ENCODE data around the gene NDST1. TPM values are rescaled to one million over a fixed set of nuclear protein-coding genes. Genes with fewer than 3 reads are reported as not detected.
A peak's percentile ranks its signal among the peaks of the same experiment; 100 is the strongest.

NDST1 gene
- total and polyA plus RNA-seq, 8 donors, result 52.2 to 100 (median 71.3) TPM

- no peak for DNase-seq
- no peak for TF ChIP-seq CTCF (IDR thresholded peaks at IDR 0.05)
- H3K4me1 ChIP-seq, result peaks cover 13 to 21% of the 10 kb centered on the region in 2 donors
- H3K4me3 ChIP-seq, result no peak overlapping the region
- H3K36me3 ChIP-seq, result no peaks in the 10 kb centered on the region
- no peak overlapping the region for H3K27ac ChIP-seq
- H3K9me3 ChIP-seq, result no peaks in the 10 kb centered on the region
- no peak for ATAC-seq
- peaks cover 0 to 5% of the 10 kb centered on the region in 2 donors for H3K27me3 ChIP-seq
- intact Hi-C loops (cut with DNase I), result no loop called here
Measured at GRCh38 chr5:150587016-150587415, 79.1 kb downstream of the NDST1 start.

- intact Hi-C loops (cut with DNase I), result no loop called here
- ATAC-seq (no peak), DNase-seq (peak in 1 of 4 donors; percentile 28)
- H3K27me3 ChIP-seq, result no peaks in the 10 kb centered on the region
- H3K36me3 ChIP-seq, result no peaks in the 10 kb centered on the region
- peaks cover 14 to 16% of the 10 kb centered on the region in 2 donors for H3K4me1 ChIP-seq
- no peak overlapping the region for H3K27ac ChIP-seq
- no peaks in the 10 kb centered on the region for H3K9me3 ChIP-seq
- no peak overlapping the region for H3K4me3 ChIP-seq
- no peak for TF ChIP-seq CTCF (IDR thresholded peaks at IDR 0.05)
Measured at GRCh38 chr5:150587856-150588595, 80.1 kb downstream of the NDST1 start.

- Histone ChIP-seq H3K4me3 (no peak overlapping the region), H3K36me3 (no peaks in the 10 kb centered on the region), H3K27ac (no peak overlapping the region), H3K9me3 (no peaks in the 10 kb centered on the region), H3K27me3 (no peaks in the 10 kb centered on the region), H3K4me1 (peaks cover 16 to 19% of the 10 kb centered on the region in 2 donors)
- DNase-seq (no peak), ATAC-seq (no peak)
- no peak for TF ChIP-seq CTCF (IDR thresholded peaks at IDR 0.05)
- intact Hi-C loops (cut with DNase I), result no loop called here
Measured at GRCh38 chr5:150588596-150588890, 80.6 kb downstream of the NDST1 start.

GRCh38 chr5:150589862-150590601, 82.1 kb downstream of the NDST1 start:
- intact Hi-C loops (cut with DNase I), result no loop called here
- ATAC-seq, result peak; percentile 67
- Histone ChIP-seq H3K9me3 (no peaks in the 10 kb centered on the region), H3K27me3 (no peaks in the 10 kb centered on the region), H3K36me3 (no peaks in the 10 kb centered on the region), H3K27ac (peak overlapping the region in 1 of 2 donors; percentile 67), H3K4me1 (peaks cover 22 to 23% of the 10 kb centered on the region in 2 donors), H3K4me3 (no peak overlapping the region)
- peak in 3 of 4 donors; percentile 50 to 95 (median 90) for DNase-seq
- TF ChIP-seq CTCF (IDR thresholded peaks at IDR 0.05), result peak; percentile 35 to 41

GRCh38 chr5:150590979-150591695, 83.2 kb downstream of the NDST1 start:
- H3K9me3 ChIP-seq, result no peaks in the 10 kb centered on the region
- ATAC-seq (peak; percentile 47), DNase-seq (peak in 3 of 4 donors; percentile 38 to 92 (median 80))
- no peaks in the 10 kb centered on the region for H3K27me3 ChIP-seq
- no peak overlapping the region for H3K4me3 ChIP-seq
- no peak for TF ChIP-seq CTCF (IDR thresholded peaks at IDR 0.05)
- H3K4me1 ChIP-seq, result peaks cover 25 to 26% of the 10 kb centered on the region in 2 donors
- intact Hi-C loops (cut with DNase I), result no loop called here
- peak overlapping the region in 1 of 2 donors; percentile 67 for H3K27ac ChIP-seq
- H3K36me3 ChIP-seq, result no peaks in the 10 kb centered on the region
